HG02970 (cell line): ENCODE results near the gene TRDN.
A peak's percentile ranks its signal among the peaks of the same experiment; 100 is the strongest.
"Not testable (repeated sequence)": the region's sequence is repeated elsewhere in the genome, so short reads cannot be mapped to it uniquely, and the experiment has no call there.

Source experiments
- ATAC-seq: cut with Tn5 transposase; IDR thresholded peaks from one replicate; pipeline ENCODE4 v1.9.1; 2021; ENCODE audit warnings: mild to moderate bottlenecking, moderate library complexity, moderate number of reproducible peaks; ENCODE audit not compliant: unreplicated experiment, low FRiP score

Gene TRDN

DNA sequence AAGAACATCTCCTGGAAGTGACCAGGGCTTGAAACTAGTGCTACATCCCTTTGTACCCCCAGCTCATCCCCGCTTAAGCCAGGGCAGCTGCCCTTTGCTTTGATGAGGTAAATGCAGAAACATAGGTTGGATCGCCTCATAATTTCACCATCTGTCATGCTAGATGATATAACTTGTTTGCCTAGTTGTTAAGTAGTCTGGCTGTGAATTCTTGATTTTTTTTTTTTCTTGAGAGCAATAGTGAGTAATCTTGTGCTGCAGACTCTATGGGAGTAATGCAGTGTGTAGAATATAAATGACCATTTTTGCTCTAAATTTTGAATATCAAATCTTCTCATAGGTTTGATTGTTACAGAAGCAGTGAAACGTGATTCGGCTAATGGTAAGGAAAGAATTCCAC lies 4.1 kb downstream of the TRDN start:
- no peak for ATAC-seq

DNA sequence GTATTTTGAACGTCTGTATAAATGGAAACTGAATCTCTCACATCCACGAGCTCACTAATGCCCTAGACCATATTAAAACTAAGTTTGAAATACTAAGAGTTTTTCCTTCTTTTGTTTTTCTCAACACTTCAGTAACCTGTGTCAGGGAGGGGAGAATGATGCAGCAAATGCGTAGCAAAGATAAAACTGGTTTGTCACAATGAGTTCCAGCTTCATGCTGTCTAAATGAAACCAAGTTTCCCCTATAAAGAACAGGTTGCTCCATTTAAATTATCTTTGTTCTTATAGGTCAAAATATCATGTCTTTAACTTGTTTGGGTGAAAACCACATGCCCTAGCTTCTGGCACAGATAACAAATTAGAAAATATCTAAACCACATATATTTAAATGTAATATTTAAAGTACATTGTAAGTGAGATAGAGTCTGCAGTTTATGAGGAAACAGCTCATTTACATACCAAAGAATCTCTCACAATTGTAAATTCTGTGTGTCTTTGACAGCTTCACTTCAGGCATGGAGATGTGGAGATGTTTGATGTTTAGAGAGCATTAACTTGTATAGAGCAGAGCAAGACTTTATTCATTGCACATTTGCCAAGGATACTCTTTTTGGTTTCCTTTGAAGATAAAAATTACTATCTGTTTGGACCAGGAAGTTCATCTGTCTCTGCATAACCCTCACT lies 7.3 kb downstream of the TRDN start:
- no peak for ATAC-seq

DNA sequence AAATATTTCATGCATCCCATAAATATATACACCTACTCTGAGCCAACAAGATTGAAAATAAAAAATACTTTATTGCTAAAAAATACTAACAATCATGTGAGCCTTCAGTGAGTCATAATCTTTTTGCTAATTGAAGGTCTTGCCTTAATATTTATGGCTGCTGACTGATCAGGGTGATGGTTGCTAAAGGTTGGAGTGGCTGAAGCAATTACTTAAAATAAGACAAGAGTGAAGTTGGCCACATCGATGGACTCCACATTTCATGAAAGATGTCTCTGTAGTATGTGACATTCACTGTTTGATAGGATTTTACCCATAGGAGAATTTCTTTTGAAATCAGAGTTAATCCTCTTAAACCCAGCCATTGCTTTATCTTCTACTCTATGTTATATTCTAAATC lies 11.1 kb downstream of the TRDN start:
- ATAC-seq = no peak

DNA sequence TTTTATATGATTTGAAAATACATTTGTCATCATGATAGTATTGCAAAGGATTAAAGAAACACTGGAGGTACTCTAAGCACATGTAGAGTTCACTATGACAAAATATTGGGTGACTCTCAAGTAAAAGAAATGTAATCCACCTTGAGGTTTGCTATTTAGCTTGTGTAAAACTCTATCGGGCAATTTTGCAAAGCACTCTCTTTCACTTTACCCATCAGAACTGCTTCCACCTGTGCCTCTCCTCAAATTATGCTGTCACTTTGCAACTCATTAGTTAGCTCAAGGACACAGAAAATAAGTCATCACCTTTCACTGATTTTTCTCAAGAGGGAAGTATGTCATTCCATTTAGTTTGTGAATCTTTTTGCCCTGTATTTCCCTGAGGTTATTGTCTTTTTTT lies 14.0 kb downstream of the TRDN start:
- ATAC-seq = no peak

DNA sequence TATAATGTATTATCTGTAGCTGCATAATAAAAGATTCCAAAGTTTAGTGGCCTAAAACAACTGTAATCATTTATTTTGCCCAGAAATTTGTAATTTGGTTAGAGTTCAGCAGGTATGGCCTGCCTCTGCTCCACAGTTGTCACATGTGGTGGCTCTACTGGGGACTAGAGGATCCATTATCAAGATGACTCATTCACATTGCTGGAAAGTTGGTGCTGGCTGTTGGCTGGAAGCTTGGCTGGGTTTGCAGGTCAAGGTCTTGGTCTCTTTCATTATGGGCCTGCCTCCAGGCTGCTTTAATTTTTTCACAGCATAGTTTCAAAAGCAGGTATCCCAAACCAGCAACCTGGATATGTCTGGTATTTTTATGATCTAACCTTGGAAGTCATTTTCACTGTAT lies 17.6 kb downstream of the TRDN start:
- ATAC-seq = no peak

DNA sequence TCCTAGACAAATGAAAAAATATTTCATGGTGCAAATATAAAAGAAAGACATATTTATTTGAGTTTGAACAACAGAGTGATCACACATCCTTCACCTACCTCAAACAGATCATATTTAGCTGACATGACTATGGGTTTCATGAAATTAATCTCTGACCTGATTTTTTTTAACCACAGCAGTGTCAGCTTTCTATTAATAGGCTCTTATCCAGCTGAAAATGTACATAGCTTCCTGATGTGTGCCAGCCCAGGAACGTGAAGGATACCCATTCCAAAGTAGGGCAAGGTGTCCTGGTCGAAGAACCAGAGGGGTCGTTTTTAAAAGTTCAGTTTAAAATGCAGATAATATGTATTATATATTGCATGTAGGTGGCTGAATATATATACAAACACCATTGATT lies 19.8 kb downstream of the TRDN start:
- no peak for ATAC-seq

DNA sequence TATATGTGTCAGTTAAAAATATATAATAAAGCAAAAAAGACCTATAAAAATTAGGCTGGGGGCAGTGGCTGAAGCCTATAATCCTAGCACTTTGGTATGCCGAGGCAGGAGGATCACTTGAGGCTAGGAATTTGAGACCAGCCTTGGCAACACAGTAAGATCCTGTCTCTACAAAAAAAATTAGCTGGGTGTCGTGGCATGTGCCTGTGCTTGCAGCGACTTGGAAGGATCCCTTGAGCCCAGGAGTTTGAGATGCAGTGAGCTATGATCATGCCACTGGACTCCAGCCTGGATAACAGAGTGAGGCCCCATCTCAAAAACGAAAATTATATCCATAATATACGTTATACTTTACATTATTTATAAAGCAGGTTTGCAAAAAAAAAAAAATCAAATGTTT lies 20.7 kb downstream of the TRDN start:
- no peak for ATAC-seq

DNA sequence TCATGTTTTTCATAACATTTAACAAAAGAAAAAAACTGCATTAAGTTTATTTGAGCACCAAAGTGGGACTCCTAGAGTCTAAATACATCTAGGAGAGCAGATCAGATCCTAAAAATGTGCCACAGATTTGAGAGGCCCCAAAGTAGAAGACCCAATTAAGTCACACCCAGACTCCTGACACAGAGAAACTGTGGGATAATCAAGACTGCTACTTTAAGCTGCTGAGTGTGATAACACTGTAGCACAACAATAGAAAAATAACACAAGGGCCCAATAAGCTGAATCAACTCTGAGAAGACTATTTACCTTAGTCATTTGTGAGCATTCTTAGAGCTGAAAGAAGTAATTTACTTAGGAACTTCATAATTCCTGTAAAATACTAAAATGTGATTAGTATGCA lies 26.0 kb downstream of the TRDN start:
- no peak for ATAC-seq

DNA sequence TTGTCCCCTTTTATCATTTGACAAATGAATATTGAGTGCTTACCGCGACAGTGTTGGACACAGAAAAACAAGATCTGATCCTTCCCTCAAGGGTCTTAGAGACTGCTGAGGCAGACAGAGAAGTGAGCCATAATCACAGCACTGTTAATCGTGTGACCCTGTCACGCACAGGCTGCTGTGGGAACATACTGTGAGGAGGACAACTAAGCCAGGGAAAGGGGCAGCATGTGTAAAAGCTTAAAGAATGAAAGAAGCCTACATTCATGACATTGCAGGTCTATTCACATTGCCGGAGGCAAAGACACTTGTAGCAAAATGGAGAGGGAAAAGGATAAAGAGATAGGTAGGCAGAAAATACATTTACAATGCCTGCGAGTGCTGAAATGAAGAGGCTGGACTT lies 32.7 kb downstream of the TRDN start:
- no peak for ATAC-seq

DNA sequence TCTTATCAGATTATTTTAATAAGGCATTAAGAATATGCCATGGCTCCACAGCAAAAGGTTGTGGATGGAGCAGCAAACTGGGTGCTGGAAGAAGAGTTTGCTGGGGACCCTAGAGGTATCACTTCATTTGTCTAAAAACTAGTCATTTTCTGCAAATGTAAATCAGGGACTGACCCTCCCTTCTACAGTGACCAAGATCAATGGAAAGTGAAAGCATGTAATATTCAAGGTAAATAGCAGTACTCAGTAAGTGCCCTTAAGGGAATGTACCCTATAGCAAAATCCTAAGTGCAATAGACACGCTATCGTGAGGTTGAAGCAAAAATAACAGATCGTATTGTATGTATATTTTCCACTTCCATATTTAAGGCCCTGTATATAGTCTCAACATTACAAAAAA lies 38.7 kb downstream of the TRDN start:
- ATAC-seq = peak; percentile 86

DNA sequence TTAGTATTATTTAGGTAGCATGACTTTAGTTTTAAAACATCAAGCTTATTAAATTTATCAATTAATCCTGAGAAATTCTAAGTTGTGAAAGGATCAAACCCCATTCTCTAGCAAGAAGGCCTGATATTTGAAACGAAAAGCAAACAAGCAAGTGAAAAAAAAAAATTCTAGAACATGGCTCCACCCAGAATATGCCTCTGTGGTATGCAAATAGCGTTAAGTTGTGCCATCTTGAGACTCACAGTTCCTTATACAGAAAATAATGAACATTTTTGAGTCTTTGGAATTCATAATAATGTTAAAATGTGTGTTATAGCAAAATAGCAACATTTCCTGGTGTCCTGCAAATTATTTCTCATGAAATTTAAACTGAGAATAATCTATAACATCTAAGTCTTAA lies 42.0 kb downstream of the TRDN start:
- no peak for ATAC-seq

DNA sequence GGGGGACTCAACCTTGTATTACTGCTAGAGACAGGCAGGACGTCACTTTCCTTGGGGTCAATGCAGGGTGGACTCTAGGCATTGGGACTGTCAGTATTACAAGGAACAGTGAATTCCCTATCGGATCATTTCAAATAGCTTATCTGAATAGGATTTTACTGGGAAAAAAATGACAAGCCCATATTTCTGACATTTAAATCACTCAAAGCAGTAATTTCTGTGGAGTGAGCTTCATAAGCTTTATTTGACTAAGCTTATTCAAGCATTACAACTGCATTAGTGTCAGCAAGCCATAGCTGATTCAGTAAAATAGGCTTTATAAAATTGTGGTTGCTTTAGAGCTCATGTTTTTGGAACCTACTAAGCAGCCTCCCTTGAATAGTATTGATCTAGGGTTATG lies 44.3 kb downstream of the TRDN start:
- no peak for ATAC-seq

DNA sequence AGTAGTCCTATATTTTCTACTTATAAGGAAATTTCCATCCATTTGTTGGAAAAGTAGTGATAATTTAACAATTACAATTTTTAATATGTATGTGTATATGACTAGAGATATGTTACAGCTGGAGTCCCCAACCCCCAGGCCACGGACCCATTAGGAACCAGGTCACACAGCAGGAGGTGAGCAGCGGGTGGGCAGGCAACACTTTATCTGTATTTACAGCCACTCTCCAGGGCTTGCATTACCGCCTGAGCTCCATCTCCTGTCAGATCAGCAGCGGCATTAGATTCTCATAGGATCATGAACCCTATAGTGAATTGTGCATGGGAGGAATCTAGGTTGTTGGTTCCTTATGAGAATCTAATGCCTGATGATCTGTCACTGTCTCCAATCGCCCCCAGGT lies 46.8 kb downstream of the TRDN start:
- no peak for ATAC-seq

DNA sequence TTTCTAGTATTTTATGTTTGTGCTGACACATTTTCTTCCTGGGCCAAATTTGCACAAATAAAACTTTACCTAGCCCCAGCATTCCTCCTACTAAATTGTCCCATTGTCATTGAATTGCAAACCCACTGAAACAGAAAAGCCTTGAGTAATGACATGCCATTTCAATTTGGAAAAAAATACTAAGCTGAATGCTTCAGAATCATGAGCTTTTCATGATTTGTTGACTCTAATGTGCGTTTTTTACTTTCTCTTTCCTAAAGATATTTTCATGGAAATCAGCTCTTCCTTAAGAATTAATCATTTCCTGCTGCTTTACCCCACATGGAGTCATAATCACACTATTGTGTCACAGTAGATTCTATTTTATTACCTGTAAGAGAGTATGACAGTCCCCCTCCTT lies 47.4 kb downstream of the TRDN start:
- no peak for ATAC-seq

DNA sequence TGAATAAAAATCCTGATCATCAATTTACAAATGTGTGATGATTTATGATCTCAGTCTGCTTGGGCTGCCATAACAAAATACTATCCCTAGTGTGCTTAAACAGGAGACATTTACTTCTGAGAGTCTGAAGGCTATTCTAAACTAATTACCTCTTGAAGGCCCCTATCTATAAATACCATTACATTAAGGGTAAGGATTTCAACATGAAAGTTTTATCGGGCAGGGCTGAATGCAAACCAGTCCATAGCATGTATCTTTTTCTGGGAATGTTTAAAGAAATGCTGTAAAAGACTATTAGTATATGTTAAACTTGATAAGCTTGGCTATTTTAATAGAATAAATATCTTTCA lies 48.2 kb downstream of the TRDN start:
- no peak for ATAC-seq

DNA sequence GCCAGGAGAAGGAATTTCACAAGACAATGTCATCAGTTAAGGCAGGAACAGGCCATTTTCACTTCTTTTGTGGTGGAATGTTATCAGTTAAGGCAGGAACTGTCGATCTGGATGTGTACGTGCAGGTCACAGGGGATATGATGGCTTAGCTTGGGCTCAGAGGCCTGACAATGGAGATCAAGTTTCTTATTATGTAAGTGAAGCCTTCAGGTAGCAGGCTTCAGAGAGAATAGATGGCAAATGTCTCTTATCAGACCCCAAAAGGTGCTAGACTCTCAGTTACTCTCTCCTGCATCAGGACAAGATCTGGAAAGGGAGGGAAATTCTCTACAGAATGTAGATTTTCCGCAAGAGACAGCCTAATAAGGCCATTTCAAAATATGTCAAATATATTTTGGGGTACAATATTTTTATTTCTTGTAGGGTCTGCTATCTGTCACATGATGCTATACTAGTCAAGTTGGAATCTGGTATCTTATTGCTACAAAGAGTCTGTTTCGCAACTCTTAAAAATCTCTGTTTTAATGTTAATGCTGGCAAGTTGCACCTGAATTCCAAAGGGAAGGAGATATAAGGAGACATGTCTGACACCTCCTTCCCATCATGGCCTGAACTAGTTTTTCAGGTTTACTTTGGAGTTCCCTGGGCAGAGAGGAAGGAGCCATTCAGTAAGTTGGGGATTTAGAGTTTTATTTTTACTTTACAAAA lies 48.8 kb downstream of the TRDN start:
- ATAC-seq = no peak

DNA sequence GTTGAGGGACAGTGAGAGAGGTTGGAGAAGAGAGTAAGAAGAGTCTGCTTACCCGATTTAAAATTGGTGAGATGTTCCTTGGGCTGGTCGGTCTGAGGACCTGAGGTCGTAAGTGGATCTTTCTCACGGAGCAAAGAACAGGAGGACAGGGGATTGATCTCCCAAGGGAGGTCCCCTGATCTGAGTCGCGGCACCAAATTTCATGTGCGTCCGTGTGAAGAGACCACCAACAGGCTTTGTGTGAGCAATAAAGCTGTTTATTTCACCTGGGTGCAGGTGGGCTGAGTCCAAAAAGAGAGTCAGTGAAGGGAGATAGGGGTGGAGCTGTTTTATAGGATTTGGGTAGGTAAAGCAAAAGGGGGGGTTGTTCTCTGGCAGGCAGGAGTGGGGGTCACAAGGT lies 49.3 kb downstream of the TRDN start:
- not testable (repeated sequence) for ATAC-seq

DNA sequence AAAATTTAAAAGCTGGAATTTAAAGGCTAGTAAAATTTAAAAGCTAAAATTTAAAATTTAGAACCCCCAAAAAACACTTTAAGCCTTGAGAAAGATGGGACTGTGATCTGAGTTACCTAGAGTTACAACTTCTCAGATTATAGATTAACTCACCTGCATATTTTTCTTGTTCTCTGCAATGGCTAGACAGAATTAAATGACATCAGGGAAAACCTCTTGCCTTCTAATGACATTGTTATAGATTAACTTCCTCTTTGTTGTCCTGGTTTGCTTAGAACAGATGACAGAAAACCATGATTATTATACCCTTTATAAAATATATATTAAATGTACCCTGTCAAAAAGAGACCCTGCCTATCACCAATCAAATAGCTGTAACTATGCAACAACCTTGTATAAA lies 56.4 kb downstream of the TRDN start:
- no peak for ATAC-seq

DNA sequence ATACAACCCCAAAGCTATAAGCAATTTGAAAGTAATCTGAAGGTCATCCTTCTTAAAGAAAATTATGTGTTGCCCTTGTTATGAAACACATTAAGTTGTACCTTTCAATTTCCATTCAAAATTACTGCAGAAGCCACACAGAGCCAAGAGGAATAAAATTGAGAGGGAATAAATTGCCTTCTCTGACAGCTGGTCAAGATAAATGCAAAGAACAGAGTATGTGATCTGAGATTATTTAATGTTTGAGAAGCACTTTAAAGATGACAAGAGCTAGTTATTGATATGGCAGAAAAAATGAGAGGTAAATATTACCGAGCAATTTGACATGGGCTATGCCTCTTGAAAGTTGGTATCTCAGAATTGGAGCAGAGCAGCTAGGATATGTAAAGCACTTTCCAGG lies 61.6 kb downstream of the TRDN start:
- no peak for ATAC-seq

DNA sequence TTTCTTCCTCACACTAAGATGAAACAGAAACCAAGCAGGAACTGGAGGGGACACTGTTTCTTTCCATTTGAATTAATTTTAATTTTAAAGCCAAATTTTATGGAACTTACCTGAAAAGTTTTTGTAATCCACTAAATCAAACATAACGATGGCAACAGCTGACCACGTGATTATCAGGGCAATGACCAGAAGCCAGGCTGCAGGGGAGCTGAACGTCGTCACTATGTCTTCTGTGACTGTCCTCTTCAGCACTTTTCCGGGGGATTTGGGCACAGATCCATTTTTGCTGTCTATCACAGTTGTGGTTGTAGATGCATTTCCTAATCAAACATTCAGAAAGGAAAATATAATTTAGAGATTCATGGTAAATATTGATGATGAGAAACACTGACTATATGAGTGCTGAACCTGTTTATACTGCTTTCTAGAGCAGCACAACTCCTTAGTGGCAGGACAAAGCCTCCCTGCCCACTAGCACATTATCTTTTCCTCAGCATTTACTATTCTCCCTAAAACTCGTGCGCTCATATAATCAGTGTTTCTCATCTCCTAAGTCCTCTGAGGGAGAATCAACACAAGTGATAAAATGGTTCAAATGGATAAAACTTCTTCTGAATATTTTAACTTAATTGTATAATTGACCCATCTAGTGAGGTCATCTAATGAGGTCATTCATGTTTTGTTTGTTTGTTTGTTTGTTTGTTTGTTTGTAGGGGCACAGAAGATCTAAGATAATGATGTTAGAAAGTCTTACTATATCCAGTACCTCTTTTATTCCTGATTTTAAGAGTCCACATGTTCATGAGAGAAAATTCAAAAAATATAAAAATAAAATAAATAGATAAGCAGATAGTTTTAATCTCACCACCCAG lies 65.7 kb downstream of the TRDN start:
- ATAC-seq = no peak

DNA sequence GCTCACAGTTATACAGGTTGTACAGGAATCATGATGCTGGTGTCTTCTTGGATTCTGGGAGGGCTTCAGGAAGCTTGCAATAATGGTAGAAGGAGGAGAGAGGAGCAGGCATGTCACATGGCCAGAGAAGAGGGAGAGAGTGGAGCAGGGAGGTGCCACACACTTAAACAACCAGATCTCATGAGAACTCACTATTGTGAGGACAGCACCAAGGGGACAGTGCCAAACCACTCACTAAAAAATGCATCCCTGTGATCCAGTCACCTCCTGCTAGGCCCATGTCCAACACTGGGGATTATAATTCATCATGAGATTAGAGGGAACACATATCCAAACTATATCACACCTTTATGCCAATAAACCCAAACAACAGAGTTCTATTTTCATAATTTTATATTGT lies 67.2 kb downstream of the TRDN start:
- ATAC-seq = no peak

DNA sequence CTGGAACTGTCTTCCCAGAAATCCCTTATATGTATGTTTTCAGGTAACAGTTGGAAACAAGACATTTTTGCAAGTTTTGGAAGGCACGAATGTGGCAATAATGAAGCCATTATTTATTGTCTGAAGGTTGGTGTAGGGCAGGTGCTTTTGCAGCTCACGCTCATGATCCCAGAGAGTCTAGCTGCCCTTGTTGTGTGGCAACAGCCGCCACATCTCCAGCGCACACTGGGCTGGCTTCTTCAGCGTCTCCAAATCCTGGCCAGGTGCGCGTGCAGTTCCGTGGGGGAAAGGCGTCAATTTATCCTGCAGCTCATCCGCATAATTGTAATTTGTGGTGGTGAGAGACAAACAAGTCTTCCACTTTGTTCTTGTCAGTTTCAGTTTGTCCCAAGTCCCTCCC lies 71.2 kb downstream of the TRDN start:
- no peak for ATAC-seq
